Iris pigment epithelial cell (primary cell): Measurements from ENCODE around the gene CAMK2B.

Source experiments
- DNase-seq: peaks from one replicate; pipeline ENCODE4 v3.0.0-alpha.2; 2011; ENCODE audit warnings: low read depth

CAMK2B gene

GRCh38 chr7:44257213-44257612 lies 68.2 kb downstream of the CAMK2B start:
- no peak for DNase-seq

GRCh38 chr7:44256459-44256858 lies 68.9 kb downstream of the CAMK2B start:
- DNase-seq = no peak

- DNase-seq = no peak
These were observed 73.5 kb downstream of the CAMK2B start for GRCh38 chr7:44251881-44252280.

- DNase-seq = no peak
These were observed 74.1 kb downstream of the CAMK2B start for GRCh38 chr7:44251269-44251668.

GRCh38 chr7:44249639-44250234 lies 75.7 kb downstream of the CAMK2B start:
- no peak for DNase-seq

- no peak for DNase-seq
These were observed 77.3 kb downstream of the CAMK2B start for GRCh38 chr7:44247868-44248651.

- DNase-seq = no peak
These were observed 78.8 kb downstream of the CAMK2B start for GRCh38 chr7:44246396-44247113.

- DNase-seq = no peak
These were observed 81.1 kb downstream of the CAMK2B start for GRCh38 chr7:44244282-44244681.

GRCh38 chr7:44242091-44242490 lies 83.3 kb downstream of the CAMK2B start:
- no peak for DNase-seq

GRCh38 chr7:44240983-44241510 lies 84.3 kb downstream of the CAMK2B start:
- DNase-seq = peak; percentile 77

- DNase-seq = no peak
These were observed 85.0 kb downstream of the CAMK2B start for GRCh38 chr7:44240376-44240775.

GRCh38 chr7:44239361-44239760 lies 86.0 kb downstream of the CAMK2B start:
- no peak for DNase-seq

GRCh38 chr7:44238116-44238695 lies 87.2 kb downstream of the CAMK2B start:
- no peak for DNase-seq

- DNase-seq = no peak
These were observed 87.7 kb downstream of the CAMK2B start for GRCh38 chr7:44237696-44238095.

- DNase-seq = no peak
These were observed 89.1 kb downstream of the CAMK2B start for GRCh38 chr7:44236333-44236728.

GRCh38 chr7:44235582-44236332 lies 89.6 kb downstream of the CAMK2B start:
- no peak for DNase-seq

- DNase-seq = no peak
These were observed 90.3 kb downstream of the CAMK2B start for GRCh38 chr7:44235066-44235465.

- DNase-seq = no peak
These were observed 92.3 kb downstream of the CAMK2B start for GRCh38 chr7:44232901-44233715.

GRCh38 chr7:44232396-44232795 lies 93.0 kb downstream of the CAMK2B start:
- DNase-seq = no peak

GRCh38 chr7:44231088-44231487 lies 94.3 kb downstream of the CAMK2B start:
- no peak for DNase-seq

GRCh38 chr7:44230286-44230685 lies 95.1 kb downstream of the CAMK2B start:
- DNase-seq = no peak
